Esophagus muscularis mucosa (tissue), 4 donors: ENCODE measurements around the gene AMY2B.

Experiments used
- EP300 ChIP-seq: sonication (generic); formaldehyde crosslinking; IDR thresholded peaks from one replicate; pipeline ENCODE4 v1.6.1; 2017; ENCODE audit warnings: antibody characterized with exemption
- POLR2A ChIP-seq: fragments of 450-650 bp; IDR thresholded peaks from one replicate; pipeline ENCODE4 v1.6.1; 2017; ENCODE audit warnings: antibody characterized with exemption, moderate library complexity, mild to moderate bottlenecking, low read depth
- POLR2AphosphoS5 ChIP-seq, 2 donors: sonication (generic); formaldehyde crosslinking; IDR thresholded peaks; one replicate each; pipeline ENCODE4 v1.6.1; 2017; ENCODE audit warnings: antibody characterized with exemption in 2 of 2
- TF ChIP-seq, protein P1 (sequence below), 3 experiments: fragments of 200-600 bp in 2 of 3; fragments of 450-650 bp in 1 of 3; sonication (generic) in 2 of 3; IDR thresholded peaks; one replicate each; pipeline ENCODE4 v1.5.1; 2017 to 2019; ENCODE audit warnings: antibody characterized with exemption in 3 of 3, mild to moderate bottlenecking in 2 of 3, moderate library complexity in 1 of 3

DNA sequence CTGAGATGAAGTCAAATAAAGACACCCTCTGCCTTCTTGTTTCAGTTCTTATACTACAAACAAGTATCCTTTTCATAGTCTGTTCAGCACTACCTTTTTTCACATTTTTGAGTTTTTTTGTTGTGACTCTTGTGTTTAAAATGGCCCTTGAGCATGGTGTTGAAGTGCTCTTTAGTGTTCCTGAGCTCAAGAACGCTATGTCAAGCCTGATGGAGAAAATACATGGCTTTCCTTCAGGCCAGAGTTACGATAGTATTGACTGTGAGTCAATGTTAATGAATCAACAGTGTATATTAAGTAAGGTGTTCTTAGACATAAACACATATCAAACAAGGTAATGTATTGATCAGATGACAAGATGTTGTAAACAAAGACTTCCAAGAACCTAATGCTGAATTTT, 33.2 kb upstream of the AMY2B start:
- TF ChIP-seq, protein P1, sequence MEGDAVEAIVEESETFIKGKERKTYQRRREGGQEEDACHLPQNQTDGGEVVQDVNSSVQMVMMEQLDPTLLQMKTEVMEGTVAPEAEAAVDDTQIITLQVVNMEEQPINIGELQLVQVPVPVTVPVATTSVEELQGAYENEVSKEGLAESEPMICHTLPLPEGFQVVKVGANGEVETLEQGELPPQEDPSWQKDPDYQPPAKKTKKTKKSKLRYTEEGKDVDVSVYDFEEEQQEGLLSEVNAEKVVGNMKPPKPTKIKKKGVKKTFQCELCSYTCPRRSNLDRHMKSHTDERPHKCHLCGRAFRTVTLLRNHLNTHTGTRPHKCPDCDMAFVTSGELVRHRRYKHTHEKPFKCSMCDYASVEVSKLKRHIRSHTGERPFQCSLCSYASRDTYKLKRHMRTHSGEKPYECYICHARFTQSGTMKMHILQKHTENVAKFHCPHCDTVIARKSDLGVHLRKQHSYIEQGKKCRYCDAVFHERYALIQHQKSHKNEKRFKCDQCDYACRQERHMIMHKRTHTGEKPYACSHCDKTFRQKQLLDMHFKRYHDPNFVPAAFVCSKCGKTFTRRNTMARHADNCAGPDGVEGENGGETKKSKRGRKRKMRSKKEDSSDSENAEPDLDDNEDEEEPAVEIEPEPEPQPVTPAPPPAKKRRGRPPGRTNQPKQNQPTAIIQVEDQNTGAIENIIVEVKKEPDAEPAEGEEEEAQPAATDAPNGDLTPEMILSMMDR (IDR thresholded peaks at IDR 0.05), result no peak
- TF ChIP-seq POLR2AphosphoS5 (IDR thresholded peaks at IDR 0.05) (no peak), POLR2A (no peak), EP300 (no peak)
